Dermis blood vessel endothelial cell (primary cell): Measurements from ENCODE around the gene MPL. TPM values are rescaled to one million over a fixed set of nuclear protein-coding genes. Genes with fewer than 3 reads are reported as not detected.
"Not testable (repeated sequence)": the region's sequence is repeated elsewhere in the genome, so short reads cannot be mapped to it uniquely, and the experiment has no call there.

ENCODE experiments used
- DNase-seq: peaks from one replicate; pipeline ENCODE4 v3.0.0; 2010
- total RNA-seq: library from RNA; depleted of rRNA; stranded (reverse); fragments of >200 nt; gene quantifications from 2 replicates; pipeline ENCODE4 v1.2.3, GENCODE V29; 2014

Gene MPL
- total RNA-seq, 1 donor from 2014 or later = not detected

DNA sequence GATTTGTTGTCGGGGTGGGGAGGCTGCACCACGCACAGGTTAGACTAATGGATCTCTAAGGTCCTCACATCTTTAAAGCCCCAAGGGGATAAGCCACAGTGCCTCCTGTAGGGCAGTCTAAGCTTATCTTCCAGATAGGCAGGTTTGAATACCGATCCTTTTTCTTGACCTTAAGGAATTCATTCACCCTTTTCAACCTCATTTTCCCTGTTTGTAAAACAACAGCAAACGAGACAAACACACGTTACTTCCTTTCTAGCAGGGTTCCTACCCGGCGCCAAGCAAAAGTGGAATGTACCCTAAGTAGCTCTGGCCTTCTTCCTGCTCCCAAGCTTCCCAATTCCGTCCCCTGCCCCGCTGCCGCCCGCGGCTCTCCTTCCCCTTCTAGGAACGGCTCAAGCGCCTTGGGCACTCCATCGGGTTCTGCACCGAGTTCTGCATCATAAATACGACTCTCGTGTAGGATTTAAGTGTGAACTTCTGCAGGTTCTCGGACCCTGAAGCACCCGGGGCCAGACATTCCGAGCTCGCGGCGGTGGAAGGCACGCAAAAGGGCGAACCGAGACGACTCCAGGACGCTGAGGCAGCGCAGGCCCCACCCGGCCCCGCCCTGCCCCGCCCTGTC is 20.6 kb downstream of the MPL start:
- DNase-seq = peak; percentile 69

DNA sequence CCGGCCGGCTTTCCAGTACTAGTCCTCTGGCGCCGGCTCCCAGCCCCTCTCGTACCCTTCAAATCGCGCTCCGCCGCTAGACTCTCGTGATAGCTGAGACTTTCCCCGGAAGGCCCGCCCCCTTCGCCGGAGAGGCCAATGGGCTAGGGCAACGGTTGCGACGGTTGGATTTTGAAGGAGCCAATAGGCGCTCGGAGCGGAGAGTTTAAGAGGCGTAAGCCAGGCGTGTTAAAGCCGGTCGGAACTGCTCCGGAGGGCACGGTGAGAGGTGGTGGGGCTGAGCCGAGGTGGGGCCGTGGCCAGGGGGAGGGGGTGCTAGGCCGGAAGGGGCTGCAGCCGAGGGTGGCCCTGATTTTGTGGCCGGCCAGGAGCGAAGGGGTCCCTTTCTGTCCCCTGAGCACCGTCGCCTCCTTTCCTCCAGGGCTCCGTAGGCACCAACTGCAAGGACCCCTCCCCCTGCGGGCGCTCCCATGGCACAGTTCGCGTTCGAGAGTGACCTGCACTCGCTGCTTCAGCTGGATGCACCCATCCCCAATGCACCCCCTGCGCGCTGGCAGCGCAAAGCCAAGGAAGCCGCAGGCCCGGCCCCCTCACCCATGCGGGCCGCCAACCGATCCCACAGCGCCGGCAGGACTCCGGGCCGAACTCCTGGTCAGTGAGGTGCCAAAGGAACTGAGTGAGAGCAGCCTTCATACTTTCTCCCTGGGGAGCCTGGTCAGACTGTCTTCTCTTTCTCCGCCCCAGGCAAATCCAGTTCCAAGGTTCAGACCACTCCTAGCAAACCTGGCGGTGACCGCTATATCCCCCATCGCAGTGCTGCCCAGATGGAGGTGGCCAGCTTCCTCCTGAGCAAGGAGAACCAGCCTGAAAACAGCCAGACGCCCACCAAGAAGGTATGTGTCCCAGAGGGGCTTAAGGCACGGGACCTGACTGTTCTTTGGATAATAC is 21.4 kb downstream of the MPL start, which contains the start of gene CDC20:
CDC20 (plus strand) TSS at position 236 of the 948 bp plus-strand sequence; CDS start at position 471, 235 bp downstream.
- DNase-seq = peak; percentile 97

DNA sequence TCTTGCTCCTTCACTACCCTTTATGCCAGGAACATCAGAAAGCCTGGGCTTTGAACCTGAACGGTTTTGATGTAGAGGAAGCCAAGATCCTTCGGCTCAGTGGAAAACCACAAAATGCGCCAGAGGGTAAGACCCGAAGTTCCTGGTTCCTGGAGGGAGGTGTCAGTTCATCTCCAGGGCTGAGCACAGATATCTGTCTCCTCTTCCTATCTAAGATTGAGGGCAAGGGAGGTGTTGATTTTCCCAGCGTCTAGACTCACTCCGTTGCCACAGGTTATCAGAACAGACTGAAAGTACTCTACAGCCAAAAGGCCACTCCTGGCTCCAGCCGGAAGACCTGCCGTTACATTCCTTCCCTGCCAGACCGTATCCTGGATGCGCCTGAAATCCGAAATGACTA is 22.1 kb downstream of the MPL start:
- DNase-seq = peak; percentile 5

DNA sequence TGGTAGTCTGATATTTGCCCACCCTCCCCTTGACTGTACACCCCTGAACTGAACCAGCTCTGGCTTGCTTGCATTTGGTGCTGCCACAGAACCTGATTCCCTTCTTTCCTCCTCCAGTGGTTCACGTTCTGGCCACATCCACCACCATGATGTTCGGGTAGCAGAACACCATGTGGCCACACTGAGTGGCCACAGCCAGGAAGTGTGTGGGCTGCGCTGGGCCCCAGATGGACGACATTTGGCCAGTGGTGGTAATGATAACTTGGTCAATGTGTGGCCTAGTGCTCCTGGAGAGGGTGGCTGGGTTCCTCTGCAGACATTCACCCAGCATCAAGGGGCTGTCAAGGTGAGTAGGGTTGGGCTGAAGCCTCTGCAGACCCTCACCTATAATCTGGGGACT is 23.0 kb downstream of the MPL start:
- no peak for DNase-seq

DNA sequence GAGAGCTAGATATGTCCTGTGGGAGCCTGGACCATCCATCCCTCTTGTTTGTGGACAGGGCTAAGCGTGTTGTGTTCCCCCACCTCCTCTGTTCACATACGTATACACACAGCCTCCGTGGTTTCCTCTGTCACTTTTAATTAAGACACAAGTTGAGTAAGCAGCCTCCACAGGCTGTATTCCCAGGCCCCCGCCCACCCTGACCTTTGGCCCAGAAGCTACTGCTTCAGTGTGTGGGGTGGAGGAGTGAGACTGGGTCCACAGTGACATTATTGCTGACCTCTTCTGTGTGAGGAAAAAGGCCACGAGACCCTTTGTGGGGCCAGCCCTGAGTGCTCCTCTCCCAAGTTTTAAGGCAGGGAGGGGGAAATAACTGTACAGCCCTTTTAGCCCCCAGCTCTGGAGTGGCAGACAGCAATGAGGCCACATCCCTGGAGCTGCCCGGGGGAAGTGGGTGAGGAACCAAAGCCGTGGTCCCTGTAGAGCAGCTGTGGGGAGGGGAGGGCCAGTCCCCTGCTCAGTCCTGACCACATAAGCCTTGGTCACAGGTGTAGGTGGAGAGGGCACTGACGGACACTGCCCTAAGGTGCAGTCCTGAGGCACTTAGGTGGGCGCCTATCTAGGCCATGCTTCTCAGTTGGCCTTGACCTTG is 25.8 kb downstream of the MPL start:
- DNase-seq = no peak

DNA sequence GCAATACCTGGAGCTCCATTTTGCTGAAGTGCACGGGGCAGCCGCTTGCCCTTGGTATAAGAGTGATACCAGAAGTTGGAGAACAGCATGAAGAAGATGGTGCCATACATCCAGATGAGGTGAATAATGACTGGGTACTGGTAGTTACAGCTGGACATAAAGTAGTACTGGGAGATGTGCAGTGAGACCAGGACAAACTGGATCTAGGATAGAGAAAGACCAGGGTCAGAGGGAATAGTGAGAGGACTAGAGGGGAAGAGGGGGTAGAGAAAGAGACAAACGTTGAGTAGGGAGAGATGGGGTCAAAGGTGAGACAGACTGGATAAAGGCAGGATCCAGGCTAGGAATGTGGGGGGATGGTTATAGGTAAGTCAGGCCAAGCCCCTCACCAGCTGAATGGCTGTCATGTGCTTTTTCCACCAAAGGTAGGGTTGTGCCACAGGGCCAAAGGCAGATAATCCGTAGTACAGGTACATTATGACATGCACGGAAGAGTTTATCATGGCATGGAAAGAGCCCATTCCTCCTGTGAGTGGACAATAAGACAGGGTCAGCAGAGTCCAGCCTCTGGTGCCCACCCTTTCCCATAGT is 26.4 kb downstream of the MPL start:
- DNase-seq = no peak

DNA sequence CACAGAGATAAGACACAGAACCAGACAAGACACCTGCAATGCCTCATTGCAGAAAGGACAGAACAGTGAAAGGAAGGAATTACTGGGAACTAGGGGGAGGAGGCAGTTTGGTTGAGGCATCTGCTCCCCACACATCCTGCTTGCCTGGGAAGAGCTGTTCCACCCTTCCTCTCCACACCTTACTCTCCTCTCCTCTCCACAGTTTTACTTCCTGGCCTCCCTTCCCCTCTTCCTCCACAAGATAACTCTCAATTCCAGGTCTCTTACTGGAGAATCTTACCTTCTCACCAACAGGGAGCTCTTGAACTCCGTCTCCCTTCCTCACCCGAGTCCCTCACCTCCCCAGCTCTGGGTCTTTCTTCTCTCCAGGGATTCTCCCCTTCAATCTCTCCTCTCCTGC is 28.1 kb downstream of the MPL start:
- no peak for DNase-seq

DNA sequence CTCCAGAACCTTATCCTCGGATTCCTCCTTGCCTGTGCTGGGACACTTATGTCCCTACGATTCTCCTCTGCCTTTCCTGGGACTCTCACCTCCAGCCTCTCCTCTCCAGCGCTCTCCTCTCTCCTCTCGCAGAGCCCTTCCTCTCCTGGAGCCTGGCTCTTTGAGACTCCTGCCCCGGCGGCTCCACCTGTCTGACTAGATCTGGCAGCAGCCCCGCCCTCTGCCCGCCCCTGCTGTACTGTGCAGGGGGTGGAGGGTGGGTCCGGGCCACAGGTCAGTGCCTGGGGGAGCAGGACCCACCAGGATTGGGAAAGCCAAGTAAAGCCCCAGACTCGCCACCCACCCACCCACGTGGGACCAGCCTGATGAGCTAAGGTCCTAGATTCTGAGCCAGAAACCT is 28.6 kb downstream of the MPL start:
- DNase-seq = peak; percentile 8

DNA sequence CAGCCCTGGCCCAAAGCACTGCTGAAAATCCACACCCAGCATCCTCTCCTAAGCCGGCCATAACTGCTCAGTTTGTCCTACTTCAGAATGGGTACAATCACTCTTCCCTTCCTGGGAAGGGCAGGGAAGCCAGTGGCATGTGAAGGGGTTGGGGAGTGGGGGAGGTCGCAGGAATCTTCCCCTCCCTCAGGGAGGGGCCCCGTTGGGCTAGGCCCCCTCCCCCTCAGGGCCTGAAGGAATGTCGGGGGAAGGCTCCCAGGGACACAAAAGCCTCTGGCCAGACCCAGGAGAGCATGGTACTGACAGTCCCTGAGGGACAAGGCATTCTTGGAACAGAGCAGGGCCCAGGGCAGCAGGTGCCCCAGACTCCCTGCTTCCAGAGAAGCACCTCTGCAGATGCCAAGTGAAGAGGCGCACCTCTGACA is 29.0 kb downstream of the MPL start:
- peak; percentile 20 for DNase-seq

DNA sequence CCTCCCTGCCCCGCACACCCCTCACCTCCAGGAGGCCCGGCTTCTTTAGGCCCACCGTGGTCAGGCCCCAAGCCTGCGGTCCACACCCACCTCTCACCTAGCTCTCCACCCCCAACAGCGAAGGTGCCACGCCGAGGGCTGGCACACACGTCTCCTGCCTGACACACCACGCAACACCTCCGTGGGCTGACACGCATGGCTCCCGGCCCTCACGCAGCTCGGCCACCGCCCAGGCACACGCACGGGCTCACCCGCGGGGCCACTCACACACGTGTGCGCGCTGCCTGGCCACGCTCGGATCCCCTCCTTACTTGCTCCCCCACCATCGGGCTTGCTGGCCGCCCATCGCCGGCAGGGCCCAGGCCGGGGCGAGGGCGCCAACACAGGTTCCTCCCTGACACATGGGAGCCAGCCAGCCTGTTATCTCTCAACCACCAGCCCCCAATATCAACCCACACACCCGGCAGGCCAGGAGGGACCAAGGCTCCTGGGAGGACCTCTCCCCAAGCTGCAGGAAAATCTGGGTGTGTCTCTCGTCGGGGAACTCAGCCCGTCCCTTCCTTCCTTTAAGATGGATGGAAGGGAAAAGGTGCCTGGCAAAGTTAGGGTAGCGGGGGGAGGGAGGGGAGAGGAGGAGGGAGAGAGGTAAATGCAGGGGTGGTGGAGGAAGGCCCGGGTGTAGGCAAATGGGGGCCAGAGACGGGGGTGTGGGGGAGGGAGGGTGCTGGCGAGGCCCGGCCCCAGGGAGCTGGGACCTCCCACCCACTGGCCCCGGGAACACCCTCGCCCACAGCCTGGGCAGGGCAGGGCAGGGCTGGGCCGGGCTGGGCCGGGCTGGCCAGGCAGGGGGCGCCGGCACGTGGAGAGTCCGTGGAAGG is 29.6 kb downstream of the MPL start:
- peak; percentile 44 for DNase-seq

DNA sequence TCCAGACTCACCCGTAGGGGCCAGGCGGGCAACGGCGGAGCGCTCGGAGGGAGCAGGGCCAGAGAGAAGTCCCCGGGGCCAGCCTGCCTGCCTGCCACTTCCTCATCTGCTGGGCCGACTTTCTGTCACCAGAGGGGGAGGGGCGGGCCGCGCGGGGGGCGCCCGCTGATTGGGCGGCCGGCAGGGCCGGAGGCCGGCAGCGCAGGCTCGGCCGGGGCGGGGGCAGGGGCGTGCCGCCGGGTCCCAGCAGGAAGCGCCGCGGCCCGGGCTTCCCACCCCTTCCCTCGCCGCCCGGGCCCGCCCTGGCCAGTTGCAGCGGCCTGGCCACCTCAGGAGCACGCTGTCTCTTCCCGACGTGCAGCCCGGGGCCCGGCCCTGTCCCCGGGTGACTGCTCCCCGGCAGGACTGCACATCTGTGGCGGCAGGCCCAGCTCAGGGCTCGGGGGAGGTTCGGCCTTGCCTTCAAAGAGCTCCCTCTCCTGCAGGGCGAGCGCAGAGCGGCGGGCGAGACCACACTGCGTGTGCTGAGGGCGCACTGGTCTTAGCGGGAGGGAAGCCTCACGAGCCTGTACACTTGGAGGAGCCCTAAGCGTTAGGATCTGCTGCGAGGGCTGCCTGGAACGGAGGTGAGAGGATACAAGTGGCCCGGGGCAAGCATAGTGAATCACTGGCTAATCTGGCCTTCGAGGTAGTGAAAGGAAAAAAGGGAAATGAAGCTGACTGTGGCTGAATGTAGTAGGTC is 30.5 kb downstream of the MPL start, which contains the start of gene ELOVL1:
ELOVL1 (minus strand) TSS at position 108 of the 742 bp plus-strand sequence. CDS start 2,402 bp downstream, outside the sequence.
- peak; percentile 89 for DNase-seq

DNA sequence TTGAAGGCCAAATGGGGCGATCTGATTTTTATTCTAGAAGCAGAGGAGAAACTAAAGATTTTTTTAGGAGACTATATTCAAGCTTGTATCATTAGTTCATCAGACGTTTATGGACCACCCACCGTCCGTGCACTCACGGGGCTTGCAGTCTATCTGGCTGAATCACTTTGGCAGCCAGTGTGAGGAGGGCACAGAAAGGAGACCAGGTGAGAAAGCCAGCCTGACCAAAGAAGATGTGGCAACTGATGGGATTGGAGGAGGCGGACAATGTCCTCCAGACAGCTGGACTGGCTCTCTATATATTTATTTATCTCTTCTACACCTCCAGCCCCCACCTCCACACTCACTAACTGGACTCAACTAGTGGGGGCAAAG is 31.0 kb downstream of the MPL start:
- DNase-seq = no peak

DNA sequence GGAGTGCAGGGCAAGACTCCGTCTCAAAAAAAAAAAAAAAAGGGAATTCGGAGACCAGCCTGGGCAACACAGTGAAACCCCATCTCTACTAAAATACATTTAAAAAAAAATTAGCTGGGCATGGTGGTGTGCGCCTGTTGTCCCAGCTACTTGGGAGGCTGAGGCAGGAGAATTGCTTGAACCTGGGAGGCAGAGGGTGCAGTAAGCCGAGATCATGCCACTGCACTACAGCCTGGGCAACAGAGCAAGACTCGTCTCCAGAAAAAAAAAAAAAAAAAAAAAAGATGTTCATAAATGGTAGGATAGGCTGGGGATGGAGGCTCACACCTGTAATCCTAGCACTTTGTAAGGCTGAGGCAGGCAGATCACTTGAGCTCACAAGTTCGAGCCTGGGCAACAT is 32.2 kb downstream of the MPL start:
- not testable (repeated sequence) for DNase-seq

DNA sequence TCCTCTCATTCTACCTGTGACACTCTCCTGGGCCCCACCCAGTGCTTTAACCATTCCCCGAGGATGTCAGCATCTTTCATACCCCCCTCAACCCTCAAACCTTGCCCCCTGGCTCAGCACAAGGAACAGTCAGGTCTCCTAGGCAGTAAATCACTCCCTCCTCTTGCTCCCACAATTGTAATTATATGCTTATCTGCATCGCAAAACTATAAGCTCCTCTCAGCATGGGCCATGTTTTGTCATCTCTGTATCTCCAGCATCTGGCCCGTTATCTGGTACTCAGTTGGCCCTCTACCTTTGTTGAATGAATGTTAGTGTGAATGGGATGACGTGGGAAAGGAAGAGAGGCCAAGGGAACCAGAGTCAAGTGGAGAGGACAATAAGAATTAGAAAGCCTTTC is 32.9 kb downstream of the MPL start:
- DNase-seq = peak; percentile 9

DNA sequence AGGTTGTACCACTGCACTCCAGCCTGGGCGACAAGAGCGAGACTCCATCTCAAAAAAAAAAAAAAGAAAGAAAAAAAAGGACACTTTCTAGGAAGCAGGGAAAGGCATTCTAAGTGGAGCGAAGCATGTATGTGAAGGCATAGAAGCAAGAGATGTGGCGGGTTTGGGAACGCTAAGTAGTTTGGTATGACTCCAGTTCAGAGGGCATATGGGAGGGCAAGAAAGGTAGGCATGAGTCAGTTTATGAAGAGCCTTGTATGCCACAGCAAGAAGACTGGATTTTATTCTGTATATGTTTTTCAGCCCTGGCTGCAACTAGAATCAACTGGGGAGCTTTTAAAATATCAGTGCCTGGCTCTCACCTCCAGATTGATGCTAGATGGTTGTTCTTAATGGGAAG is 34.6 kb downstream of the MPL start:
- DNase-seq = peak; percentile 6

DNA sequence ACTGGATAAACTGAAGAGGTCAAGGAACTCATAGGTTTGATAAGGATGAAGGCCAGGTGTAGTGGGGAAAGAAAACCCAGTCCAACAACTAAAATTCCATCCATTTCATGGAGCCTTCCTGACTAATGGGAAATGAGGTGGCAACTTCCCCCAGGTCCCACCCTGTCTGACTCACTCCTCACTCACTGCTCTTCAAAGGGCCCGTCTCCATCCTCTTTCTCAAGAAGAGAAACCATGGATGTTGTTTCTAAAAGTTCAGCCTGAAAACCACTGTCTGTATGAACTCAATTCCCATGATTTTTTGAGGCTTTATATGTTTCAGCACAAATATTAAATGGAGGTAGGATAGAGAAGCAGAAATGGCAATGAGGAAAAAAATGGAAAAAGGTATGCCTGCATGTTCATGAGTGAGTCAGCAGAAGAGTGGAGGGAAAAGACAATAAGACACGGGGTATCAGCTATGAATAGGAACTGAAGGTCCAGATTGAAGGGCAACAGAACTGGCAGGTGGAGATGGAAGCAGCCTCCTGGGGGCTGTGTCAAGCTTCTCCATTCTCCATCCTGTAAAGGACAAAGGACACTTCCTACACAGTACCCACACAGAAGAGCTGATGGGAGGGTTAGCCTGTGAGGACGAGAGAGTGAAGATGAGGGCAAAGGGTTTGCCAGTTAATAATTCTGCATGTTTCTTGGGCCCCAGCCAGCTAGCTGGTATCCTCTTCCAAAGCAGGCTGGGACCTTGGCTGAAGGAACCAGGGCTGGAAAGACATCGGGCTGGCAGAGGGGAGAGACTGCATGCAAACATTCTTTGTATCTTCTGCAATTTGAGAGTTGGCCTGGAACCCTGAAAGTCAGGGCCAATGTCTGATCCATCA is 35.7 kb downstream of the MPL start:
- DNase-seq = peak; percentile 79

DNA sequence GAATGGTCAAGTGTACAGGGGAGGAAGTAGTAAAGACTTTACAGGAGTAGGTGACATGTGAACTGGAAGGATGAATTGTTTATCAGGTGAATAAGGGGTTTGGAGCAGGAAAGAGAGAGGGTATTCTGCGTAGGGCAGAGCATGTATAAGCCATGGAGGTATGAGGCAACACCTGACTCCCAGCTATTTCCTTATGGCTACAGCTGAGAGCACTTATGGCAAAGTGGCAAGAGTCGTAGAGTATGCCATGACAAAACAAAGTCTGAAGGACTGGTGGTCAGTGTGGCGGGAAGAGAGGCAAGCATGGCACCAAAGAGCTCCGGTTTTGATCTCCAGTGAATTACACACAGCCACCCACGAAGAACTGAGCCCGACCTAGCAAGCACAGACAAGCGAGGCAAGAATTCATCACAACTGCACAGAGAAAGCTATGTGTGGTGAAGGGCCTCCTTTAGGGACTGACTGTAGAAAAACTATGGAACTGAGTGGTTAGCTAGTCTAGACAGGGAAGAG is 39.2 kb downstream of the MPL start:
- DNase-seq = no peak

DNA sequence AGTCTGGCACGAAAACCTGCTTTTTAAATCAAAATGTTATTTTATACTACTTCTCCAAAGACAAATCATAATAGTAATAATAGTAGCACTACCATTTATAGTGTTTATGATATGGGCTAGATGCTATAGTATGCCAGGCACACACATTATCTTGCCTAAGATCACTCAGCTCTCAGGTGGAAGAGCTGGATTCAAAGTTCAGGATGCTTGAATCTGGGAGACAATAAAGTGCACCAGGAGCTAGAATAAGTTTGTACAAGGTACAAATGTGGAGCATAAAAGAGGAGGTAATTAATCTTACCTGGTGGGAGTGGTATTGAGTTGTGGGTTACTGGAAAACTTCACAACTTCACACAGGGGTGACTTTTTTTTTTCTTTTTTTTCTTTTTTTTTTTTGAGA is 40.2 kb downstream of the MPL start:
- no peak for DNase-seq

DNA sequence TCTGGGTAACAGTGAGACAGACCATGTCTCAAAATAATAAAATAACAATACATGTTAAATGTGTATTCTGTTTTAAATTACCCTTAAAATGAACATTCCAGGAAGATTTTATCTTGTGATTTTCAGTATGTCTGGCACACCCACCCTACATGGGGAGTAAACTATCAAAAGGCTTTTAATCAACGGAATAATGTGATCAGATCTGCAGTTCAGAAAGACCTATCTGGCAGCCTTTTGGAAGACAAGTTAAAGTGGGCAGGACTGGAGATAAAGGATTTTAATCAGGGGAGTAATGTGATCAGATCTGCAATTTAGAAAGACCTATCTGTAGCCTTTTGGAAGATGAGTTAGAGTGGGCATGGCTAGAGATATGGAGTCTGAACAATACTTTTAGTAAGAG is 41.9 kb downstream of the MPL start:
- no peak for DNase-seq

DNA sequence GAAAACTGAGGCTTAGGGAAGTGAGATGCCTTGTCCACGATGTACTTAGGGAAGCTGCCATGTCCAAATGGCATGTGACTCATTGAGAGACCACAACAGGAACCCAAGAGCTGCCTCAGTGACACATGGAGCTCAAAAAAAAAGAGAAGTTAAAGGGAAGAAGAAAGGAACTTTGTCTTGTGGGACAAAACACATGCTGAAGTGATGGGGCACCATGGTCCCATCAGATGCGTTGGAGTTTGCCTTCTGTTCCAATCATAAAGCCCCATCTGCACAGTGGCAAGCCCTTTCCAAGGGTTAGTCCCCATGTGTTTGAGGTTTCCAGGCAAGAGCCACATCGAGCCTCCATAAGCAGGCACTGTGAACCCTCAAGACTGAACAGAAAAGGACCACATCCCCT is 44.0 kb downstream of the MPL start:
- DNase-seq = no peak
